DMS53 treated with DMSO at 0.1 percent for 48 hours (cell line): ENCODE results near the gene VPS33A.
"Not testable (repeated sequence)": the region's sequence is repeated elsewhere in the genome, so short reads cannot be mapped to it uniquely, and the experiment has no call there.

ENCODE experiments used
- DNase-seq: peaks from one replicate; lab custom pipeline; 2025; ENCODE audit not compliant: unreplicated experiment; lab: John Stamatoyannopoulos, UW

The VPS33A gene

GRCh38 chr12:122205053-122205925 is 61.0 kb downstream of the VPS33A start:
- no peak for DNase-seq

GRCh38 chr12:122204167-122205052 is 61.9 kb downstream of the VPS33A start:
- no peak for DNase-seq

GRCh38 chr12:122203301-122204166 is 62.8 kb downstream of the VPS33A start, which contains the start of gene B3GNT4:
Gene B3GNT4, plus strand, starts transcription at chr12:122203709. Its CDS starts 910 bp downstream, at chr12:122204619.
- DNase-seq: peak; percentile 54

GRCh38 chr12:122202811-122203210 is 63.5 kb downstream of the VPS33A start:
- not testable (repeated sequence) for DNase-seq

- DNase-seq: no peak
Measured at GRCh38 chr12:122202017-122202416, 64.3 kb downstream of the VPS33A start.

- no peak for DNase-seq
Measured at GRCh38 chr12:122201381-122201780, 64.9 kb downstream of the VPS33A start.

GRCh38 chr12:122200541-122201175 is 65.6 kb downstream of the VPS33A start:
- no peak for DNase-seq

- no peak for DNase-seq
Measured at GRCh38 chr12:122199484-122200355, 66.6 kb downstream of the VPS33A start.

- no peak for DNase-seq
Measured at GRCh38 chr12:122197612-122197966, 68.7 kb downstream of the VPS33A start.

GRCh38 chr12:122195405-122195804 is 70.9 kb downstream of the VPS33A start:
- DNase-seq: no peak

- DNase-seq: no peak
Measured at GRCh38 chr12:122194804-122195203, 71.5 kb downstream of the VPS33A start.

- DNase-seq: no peak
Measured at GRCh38 chr12:122192441-122192840, 73.9 kb downstream of the VPS33A start.

- DNase-seq: peak; percentile 62
Measured at GRCh38 chr12:122190842-122191668, 75.2 kb downstream of the VPS33A start.

GRCh38 chr12:122189626-122190475 is 76.4 kb downstream of the VPS33A start:
- no peak for DNase-seq

- DNase-seq: no peak
Measured at GRCh38 chr12:122187466-122187865, 78.8 kb downstream of the VPS33A start.

GRCh38 chr12:122185494-122186082 is 80.7 kb downstream of the VPS33A start:
- no peak for DNase-seq

- no peak for DNase-seq
Measured at GRCh38 chr12:122185079-122185478, 81.2 kb downstream of the VPS33A start.
